Activated naive CD8-positive, alpha-beta T cell treated with anti-CD3 and anti-CD28 coated beads, Interleukin-2, amount 10 ng/mL, durations not matched to agents 7 days and 5 days (primary cell): Measurements from ENCODE around the gene P3H2. TPM values are rescaled to one million over a fixed set of nuclear protein-coding genes. Genes with fewer than 3 reads are reported as not detected.

Source experiments
- ATAC-seq: fragments of 150-1000 bp; cut with Tn5 transposase; one replicate; pipeline ENCODE4 v1.10.0; 2021; ENCODE audit warnings: low read depth, moderate library complexity
- POLR2A ChIA-PET: fragments of 350-600 bp; sonication (Branson Sonifier 250); formaldehyde crosslinking; loops from one replicate; lab custom pipeline; 2021; ENCODE audit warnings: antibody characterized with exemption; lab: Charles Lee
- DNase-seq: peaks from one replicate; pipeline ENCODE4 v3.0.0; 2021
- H3K27ac Mint-ChIP-seq: one replicate; pipeline ENCODE4 v1.8.0; 2022; ENCODE audit warnings: mild to moderate bottlenecking, mixed read lengths
- H3K27me3 Mint-ChIP-seq: one replicate; pipeline ENCODE4 v1.8.0; 2022; ENCODE audit warnings: mild to moderate bottlenecking, moderate library complexity, mixed read lengths
- H3K36me3 Mint-ChIP-seq: one replicate; pipeline ENCODE4 v1.8.0; 2021; ENCODE audit warnings: mild to moderate bottlenecking, mixed read lengths
- H3K4me1 Mint-ChIP-seq: one replicate; pipeline ENCODE4 v1.8.0; 2021; ENCODE audit warnings: mixed read lengths
- H3K4me3 Mint-ChIP-seq: one replicate; pipeline ENCODE4 v1.8.0; 2022; ENCODE audit warnings: mild to moderate bottlenecking, moderate library complexity, mixed read lengths
- H3K9me3 Mint-ChIP-seq: one replicate; pipeline ENCODE4 v1.8.0; 2021; ENCODE audit warnings: mixed read lengths
- total RNA-seq, 2 experiments: library from RNA; stranded (reverse); gene quantifications; one replicate each; pipeline ENCODE4 v1.2.3, GENCODE V29; 2021

P3H2 gene
- total RNA-seq, 2 experiments from 2014 or later, result not detected

GRCh38 chr3:190008432-190008831 lies 112.3 kb downstream of the P3H2 start:
- peaks cover 2% of the 10 kb centered on the region for H3K27me3 Mint-ChIP-seq
- ATAC-seq (no peak), DNase-seq (no peak)
- POLR2A ChIA-PET, result no interaction called here
- H3K4me3 Mint-ChIP-seq, result no peak overlapping the region
- H3K9me3 Mint-ChIP-seq, result no peaks in the 10 kb centered on the region
- H3K27ac Mint-ChIP-seq, result no peak overlapping the region
- H3K4me1 Mint-ChIP-seq, result no peaks in the 10 kb centered on the region
- no peaks in the 10 kb centered on the region for H3K36me3 Mint-ChIP-seq

- no peaks in the 10 kb centered on the region for H3K9me3 Mint-ChIP-seq
- POLR2A ChIA-PET, result no interaction called here
- ATAC-seq, result no peak
Measured at GRCh38 chr3:190005343-190006113, 115.2 kb downstream of the P3H2 start.

DNA sequence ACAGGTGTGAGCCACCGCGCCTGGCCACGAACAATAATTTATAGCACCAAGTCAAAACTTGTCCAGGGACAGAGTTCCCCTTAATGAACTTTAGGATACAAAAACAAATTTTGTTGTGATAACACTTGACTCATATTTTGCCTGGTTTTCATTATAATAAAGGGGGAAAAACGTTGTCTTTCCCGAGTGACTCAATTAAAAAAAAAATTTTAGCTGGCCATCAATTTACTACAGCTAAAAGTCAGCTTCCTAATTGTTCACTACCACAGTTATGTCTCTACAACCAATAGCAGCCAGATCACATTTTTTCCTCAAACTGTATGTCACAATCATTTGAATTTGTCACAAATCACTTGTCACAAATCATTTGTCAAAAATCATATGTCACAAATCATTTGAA lies 116.0 kb downstream of the P3H2 start:
- Mint-ChIP-seq H3K4me1 (no peaks in the 10 kb centered on the region), H3K27me3 (peaks cover 2% of the 10 kb centered on the region), H3K4me3 (no peak overlapping the region), H3K9me3 (no peaks in the 10 kb centered on the region), H3K36me3 (no peaks in the 10 kb centered on the region), H3K27ac (no peak overlapping the region)
- no peak for ATAC-seq
- POLR2A ChIA-PET, result no interaction called here
- DNase-seq, result no peak

More at GRCh38 chr3:190005343-190006113, 115.2 kb downstream of the P3H2 start:
- H3K4me3 Mint-ChIP-seq, result no peak overlapping the region
- H3K27me3 Mint-ChIP-seq, result peaks cover 2% of the 10 kb centered on the region
- no peaks in the 10 kb centered on the region for H3K36me3 Mint-ChIP-seq
- no peak for DNase-seq
- no peak overlapping the region for H3K27ac Mint-ChIP-seq
- H3K4me1 Mint-ChIP-seq, result no peaks in the 10 kb centered on the region

DNA sequence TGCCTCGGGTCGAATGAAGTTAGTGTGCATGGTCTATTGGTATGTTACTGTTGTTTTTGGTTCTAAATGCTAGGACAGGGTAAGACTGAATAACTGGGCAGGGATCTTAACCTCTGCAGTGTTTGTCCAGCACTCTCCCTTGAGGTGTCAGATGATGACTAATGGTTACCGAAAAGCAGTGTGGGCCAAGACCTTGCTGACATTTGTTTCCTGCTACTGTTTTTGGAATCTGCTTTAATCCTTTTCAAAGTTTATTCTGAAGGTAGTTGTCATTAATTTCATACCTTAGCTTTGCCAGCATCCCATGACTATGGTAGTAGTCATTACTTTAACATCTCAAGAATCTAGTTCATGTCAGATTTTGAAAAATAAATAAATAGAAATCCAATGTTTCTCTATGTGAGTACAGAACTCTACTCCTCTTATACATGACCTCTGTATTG lies 117.0 kb downstream of the P3H2 start:
- H3K36me3 Mint-ChIP-seq, result no peaks in the 10 kb centered on the region
- DNase-seq (no peak), ATAC-seq (no peak)
- no peak overlapping the region for H3K4me3 Mint-ChIP-seq
- POLR2A ChIA-PET, result no interaction called here
- H3K9me3 Mint-ChIP-seq, result no peaks in the 10 kb centered on the region
- peaks cover 2% of the 10 kb centered on the region for H3K27me3 Mint-ChIP-seq
- no peaks in the 10 kb centered on the region for H3K4me1 Mint-ChIP-seq
- no peak overlapping the region for H3K27ac Mint-ChIP-seq

GRCh38 chr3:190003068-190003467 lies 117.6 kb downstream of the P3H2 start:
- no peak overlapping the region for H3K27ac Mint-ChIP-seq
- peaks cover 2% of the 10 kb centered on the region for H3K27me3 Mint-ChIP-seq
- no peak overlapping the region for H3K4me3 Mint-ChIP-seq
- no peaks in the 10 kb centered on the region for H3K4me1 Mint-ChIP-seq
- DNase-seq (no peak), ATAC-seq (no peak)
- H3K9me3 Mint-ChIP-seq, result no peaks in the 10 kb centered on the region
- H3K36me3 Mint-ChIP-seq, result no peaks in the 10 kb centered on the region
- POLR2A ChIA-PET, result no interaction called here

GRCh38 chr3:190001426-190001825 lies 119.3 kb downstream of the P3H2 start:
- Mint-ChIP-seq H3K36me3 (no peaks in the 10 kb centered on the region), H3K9me3 (no peaks in the 10 kb centered on the region), H3K27ac (no peak overlapping the region), H3K27me3 (peaks cover 2% of the 10 kb centered on the region), H3K4me1 (no peaks in the 10 kb centered on the region), H3K4me3 (no peak overlapping the region)
- POLR2A ChIA-PET, result no interaction called here
- DNase-seq, result no peak
- no peak for ATAC-seq

GRCh38 chr3:190000861-190001196 lies 119.9 kb downstream of the P3H2 start:
- no peak overlapping the region for H3K4me3 Mint-ChIP-seq
- POLR2A ChIA-PET, result no interaction called here
- H3K4me1 Mint-ChIP-seq, result no peaks in the 10 kb centered on the region
- no peaks in the 10 kb centered on the region for H3K9me3 Mint-ChIP-seq
- ATAC-seq, result no peak
- peaks cover 2% of the 10 kb centered on the region for H3K27me3 Mint-ChIP-seq
- H3K36me3 Mint-ChIP-seq, result no peaks in the 10 kb centered on the region
- no peak overlapping the region for H3K27ac Mint-ChIP-seq
- no peak for DNase-seq

DNA sequence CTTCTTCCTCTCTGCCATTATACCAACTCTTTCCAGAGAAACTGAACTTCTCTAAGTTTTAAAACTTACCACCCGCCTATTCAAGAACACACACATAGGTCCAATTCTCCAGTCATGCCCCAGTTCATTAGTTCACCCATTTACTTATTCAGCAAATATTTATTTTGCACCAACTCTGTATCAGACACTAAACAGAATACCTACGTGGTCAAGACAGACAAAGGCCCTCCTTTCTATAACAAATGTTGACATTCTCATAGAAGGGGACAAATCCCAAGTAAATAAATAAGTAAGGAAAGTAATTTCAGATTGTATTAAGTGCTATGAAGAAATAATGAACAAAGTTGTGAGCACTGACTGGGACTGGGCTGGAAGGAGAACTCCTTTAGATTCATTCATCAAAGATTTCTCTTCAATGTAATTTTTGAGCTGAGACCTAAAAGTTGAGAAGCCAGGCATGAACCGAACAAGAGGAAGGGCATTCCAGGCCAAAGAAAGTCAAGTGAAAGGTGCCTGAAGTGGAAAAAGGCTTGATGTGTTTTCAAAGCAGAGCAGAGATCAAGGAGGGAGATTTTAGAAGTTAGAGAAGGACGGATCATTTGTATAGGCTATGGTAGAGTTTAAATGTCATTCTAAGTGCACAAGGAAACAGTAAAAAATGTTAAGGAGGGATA lies 120.4 kb downstream of the P3H2 start:
- Mint-ChIP-seq H3K27me3 (peaks cover under 1% of the 10 kb centered on the region), H3K4me1 (no peaks in the 10 kb centered on the region), H3K4me3 (no peak overlapping the region), H3K27ac (no peak overlapping the region), H3K9me3 (no peaks in the 10 kb centered on the region), H3K36me3 (no peaks in the 10 kb centered on the region)
- POLR2A ChIA-PET, result no interaction called here
- DNase-seq (no peak), ATAC-seq (no peak)

- POLR2A ChIA-PET, result no interaction called here
- no peak for DNase-seq
- Mint-ChIP-seq H3K27me3 (no peaks in the 10 kb centered on the region), H3K9me3 (no peaks in the 10 kb centered on the region), H3K27ac (no peak overlapping the region), H3K4me1 (no peaks in the 10 kb centered on the region), H3K36me3 (no peaks in the 10 kb centered on the region), H3K4me3 (no peak overlapping the region)
- ATAC-seq, result no peak
Measured at GRCh38 chr3:189999718-190000117, 121.0 kb downstream of the P3H2 start.

- H3K9me3 Mint-ChIP-seq, result no peaks in the 10 kb centered on the region
- no peaks in the 10 kb centered on the region for H3K4me1 Mint-ChIP-seq
- no peak overlapping the region for H3K4me3 Mint-ChIP-seq
- DNase-seq, result no peak
- ATAC-seq, result no peak
- H3K36me3 Mint-ChIP-seq, result no peaks in the 10 kb centered on the region
- POLR2A ChIA-PET, result no interaction called here
- no peak overlapping the region for H3K27ac Mint-ChIP-seq
- no peaks in the 10 kb centered on the region for H3K27me3 Mint-ChIP-seq
Measured at GRCh38 chr3:189995129-189995528, 125.6 kb downstream of the P3H2 start.

DNA sequence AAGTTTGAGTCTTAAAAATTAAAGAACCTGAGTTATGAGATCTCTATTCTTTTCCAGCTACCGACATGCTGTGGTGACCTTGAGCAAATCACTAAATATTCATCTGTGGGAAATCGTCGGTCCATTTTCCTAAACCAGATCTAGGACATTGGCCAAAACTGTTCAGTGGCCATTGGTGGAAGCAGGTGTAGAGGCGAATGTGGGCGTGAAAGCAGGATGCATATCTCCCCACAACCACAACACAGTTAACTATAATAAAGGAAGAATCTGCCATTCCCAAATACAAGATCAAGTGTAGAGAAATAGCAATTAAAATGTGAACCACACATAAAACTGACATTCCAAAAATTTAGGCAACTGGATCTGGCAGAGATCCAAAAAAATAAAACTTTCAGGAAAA lies 129.9 kb downstream of the P3H2 start:
- no peak for DNase-seq
- ATAC-seq, result no peak
- no peaks in the 10 kb centered on the region for H3K4me1 Mint-ChIP-seq
- H3K36me3 Mint-ChIP-seq, result no peaks in the 10 kb centered on the region
- no peak overlapping the region for H3K4me3 Mint-ChIP-seq
- H3K27ac Mint-ChIP-seq, result no peak overlapping the region
- POLR2A ChIA-PET, result no interaction called here
- H3K9me3 Mint-ChIP-seq, result no peaks in the 10 kb centered on the region
- H3K27me3 Mint-ChIP-seq, result no peaks in the 10 kb centered on the region

DNA sequence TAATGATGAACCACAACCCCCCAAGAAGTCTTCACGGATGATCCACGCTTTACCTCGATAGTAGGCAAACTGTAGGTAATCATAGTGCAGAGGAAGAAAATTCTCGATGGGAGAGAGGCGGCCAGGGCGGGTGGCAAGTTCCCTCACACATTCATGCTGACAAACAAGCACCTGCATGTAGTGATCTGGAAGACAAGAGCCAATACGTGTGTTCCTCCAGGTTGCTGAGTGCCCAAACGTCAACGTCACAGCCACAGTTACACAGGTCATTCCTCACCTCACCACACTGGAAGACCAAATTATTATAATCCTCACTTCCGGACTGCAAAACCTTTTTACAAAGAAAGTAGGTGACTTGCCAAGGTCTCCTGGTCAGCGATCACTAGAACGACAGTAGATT lies 131.8 kb downstream of the P3H2 start:
- no peaks in the 10 kb centered on the region for H3K27me3 Mint-ChIP-seq
- H3K27ac Mint-ChIP-seq, result no peak overlapping the region
- ATAC-seq, result no peak

GRCh38 chr3:189988322-189988721 lies 132.4 kb downstream of the P3H2 start:
- H3K27ac Mint-ChIP-seq, result no peak overlapping the region
- POLR2A ChIA-PET, result no interaction called here
- H3K27me3 Mint-ChIP-seq, result no peaks in the 10 kb centered on the region
- DNase-seq (no peak), ATAC-seq (no peak)
- no peaks in the 10 kb centered on the region for H3K36me3 Mint-ChIP-seq
- H3K9me3 Mint-ChIP-seq, result no peaks in the 10 kb centered on the region
- no peaks in the 10 kb centered on the region for H3K4me1 Mint-ChIP-seq
- H3K4me3 Mint-ChIP-seq, result no peak overlapping the region

More for the DNA sequence above, 131.8 kb downstream of the P3H2 start:
- Mint-ChIP-seq H3K36me3 (no peaks in the 10 kb centered on the region), H3K4me3 (no peak overlapping the region), H3K4me1 (no peaks in the 10 kb centered on the region), H3K9me3 (no peaks in the 10 kb centered on the region)
- DNase-seq, result no peak
- POLR2A ChIA-PET, result no interaction called here

- Mint-ChIP-seq H3K27me3 (peaks cover 3% of the 10 kb centered on the region), H3K4me1 (no peaks in the 10 kb centered on the region), H3K9me3 (no peaks in the 10 kb centered on the region), H3K36me3 (no peaks in the 10 kb centered on the region), H3K27ac (no peak overlapping the region), H3K4me3 (no peak overlapping the region)
- ATAC-seq (no peak), DNase-seq (no peak)
- POLR2A ChIA-PET, result no interaction called here
Measured at GRCh38 chr3:189985948-189986347, 134.7 kb downstream of the P3H2 start.
